NCI-H345 (cell line): ENCODE results near the gene SPRR2B.
"Not testable (repeated sequence)": the region's sequence is repeated elsewhere in the genome, so short reads cannot be mapped to it uniquely, and the experiment has no call there.

Experiments used
- DNase-seq: peaks from one replicate; lab custom pipeline; 2025; lab: John Stamatoyannopoulos, UW

The SPRR2B gene

DNA sequence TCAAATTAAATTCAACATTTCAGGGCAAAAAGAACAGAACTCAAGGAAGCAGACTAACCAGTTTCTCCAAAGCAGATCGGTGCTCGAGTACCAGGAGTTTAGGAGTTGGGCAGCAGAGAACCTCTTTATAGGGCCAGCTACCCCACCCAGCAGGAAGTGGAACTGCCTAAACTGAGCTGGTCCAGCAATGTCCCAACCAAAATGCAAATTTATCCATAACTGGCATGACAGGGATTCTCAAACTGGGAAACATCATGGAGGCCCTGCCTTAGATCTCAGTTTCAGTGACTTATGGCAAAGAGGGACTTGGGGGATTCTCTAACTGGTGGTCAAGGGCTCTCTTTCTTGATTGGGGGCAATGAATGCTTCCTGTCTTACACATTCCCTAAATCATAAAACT lies at the start of gene SPRR2B:
Gene SPRR2B (minus strand): TSS at position 101 of the 400 bp plus-strand sequence. CDS start 772 bp downstream, outside the sequence.
- DNase-seq = no peak

- DNase-seq = no peak
These were observed 49.5 kb upstream of the SPRR2B start for GRCh38 chr1:153120945-153121344.

- peak; percentile 40 for DNase-seq
These were observed 48.1 kb upstream of the SPRR2B start for GRCh38 chr1:153119491-153119971.

- DNase-seq = not testable (repeated sequence)
These were observed 43.9 kb upstream of the SPRR2B start for GRCh38 chr1:153115264-153115663.

DNA sequence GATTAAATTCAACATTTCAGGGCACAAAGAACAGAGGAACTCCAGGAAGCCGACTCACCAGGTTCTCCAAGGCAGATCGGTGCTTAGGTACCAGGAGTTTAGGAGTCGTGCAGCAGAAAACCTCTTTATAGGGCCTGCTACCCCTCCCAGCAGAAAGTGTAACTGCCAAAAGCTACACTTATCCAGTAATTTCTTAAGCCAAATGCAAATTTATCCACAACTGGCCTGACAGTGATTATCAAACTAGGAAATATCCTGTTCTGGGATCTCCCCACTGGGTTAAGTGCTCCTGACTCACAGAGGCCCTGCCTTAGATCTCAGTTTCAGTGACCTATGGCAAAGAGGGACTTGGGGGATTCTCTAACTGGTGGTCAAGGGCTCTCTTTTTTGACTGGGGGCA lies 42.0 kb upstream of the SPRR2B start, which contains the start of gene SPRR2F:
Gene SPRR2F (minus strand): TSS at position 101 of the 400 bp plus-strand sequence. CDS start 783 bp downstream, outside the sequence.
- DNase-seq = no peak

- not testable (repeated sequence) for DNase-seq
These were observed 41.0 kb upstream of the SPRR2B start for GRCh38 chr1:153112454-153112853.

GRCh38 chr1:153100245-153100644 lies 28.8 kb upstream of the SPRR2B start:
- DNase-seq = no peak

DNA sequence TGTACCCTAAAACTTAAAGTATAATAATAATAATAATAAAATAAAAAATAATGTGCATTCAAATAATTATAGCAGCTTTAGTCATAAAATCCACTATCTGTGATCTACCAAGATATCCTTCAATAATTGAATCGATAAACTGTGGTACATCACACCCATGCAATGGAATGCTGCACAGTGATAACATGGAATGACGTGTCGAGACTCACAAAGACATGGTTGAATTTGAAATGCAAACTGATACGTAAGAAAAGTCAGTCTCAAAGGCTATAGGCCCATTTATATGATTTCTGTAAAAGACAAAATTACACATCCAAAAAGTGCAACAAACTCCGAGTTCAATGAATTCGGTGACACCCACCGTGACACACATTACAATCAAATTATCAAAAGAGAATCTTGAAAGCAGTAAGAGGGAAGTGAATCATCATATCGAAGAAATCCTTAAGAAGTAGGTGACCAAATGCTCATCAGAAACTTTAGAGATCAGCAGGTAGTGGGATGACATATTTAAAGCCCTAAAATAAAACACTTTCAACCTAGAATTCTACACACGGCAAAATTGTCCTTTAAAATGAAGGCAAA lies 28.1 kb upstream of the SPRR2B start:
- DNase-seq = no peak

DNA sequence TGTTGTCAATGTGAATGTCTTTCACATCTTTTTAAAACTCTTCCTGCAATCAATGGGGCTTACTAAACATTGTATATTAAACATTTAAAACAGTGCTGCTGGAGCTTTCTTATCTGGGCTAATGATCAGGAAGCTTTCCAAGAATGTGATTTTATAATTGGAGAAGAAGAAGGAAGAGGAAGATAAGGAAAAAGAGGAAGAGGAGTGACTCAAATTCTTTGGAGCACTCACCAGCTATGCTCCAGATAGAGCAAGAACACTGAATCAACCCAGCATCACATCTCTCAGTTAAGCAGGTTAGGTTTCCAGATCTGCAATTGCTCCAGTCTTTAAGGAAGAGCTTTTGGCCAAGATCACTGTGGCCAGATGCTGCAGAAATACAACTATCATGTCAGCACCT lies 24.4 kb upstream of the SPRR2B start:
- no peak for DNase-seq

- DNase-seq = no peak
These were observed 23.0 kb upstream of the SPRR2B start, which contains the start of gene SPRR2E for GRCh38 chr1:153094426-153094825. Gene SPRR2E, minus strand, starts transcription at chr1:153094526. Its CDS starts 775 bp downstream, at chr1:153093751.

DNA sequence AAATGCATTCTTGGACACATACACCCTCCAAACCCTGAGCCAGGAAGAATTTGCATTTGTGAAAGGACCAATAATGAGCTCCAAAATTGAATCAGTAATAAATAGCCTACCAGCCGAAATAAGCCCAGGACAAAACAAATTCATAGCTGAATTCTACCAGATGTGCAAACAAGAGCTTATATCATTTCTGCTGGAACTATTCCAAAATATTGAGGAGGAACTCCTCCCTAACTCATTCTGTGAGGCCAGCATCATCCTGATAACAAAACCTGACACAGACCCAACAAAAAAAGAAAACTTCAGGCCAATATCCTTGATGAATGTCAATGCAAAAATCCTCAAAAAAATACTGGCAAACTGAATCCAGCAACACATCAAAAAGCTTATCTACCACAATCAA lies 16.2 kb upstream of the SPRR2B start:
- DNase-seq = no peak

DNA sequence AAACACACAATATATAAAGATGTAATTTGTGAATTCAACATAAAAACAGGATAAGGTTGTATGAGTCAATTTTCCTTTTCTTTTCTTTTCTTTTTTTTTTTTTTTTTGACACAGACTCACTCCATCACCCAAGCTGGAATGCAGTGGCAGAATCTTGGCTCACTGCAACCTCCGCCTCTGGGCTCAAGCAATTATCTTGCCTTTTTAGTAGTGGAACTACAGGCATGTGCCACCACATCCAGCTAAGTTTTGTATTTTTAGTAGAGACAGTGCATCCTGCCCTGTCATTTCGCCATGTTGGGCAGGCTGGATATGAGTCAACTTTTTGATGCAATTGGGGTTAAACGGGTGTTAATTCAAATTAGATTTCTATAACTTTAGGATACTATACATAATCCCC lies 10.3 kb upstream of the SPRR2B start:
- DNase-seq = no peak

GRCh38 chr1:153072806-153073726 lies 1.7 kb upstream of the SPRR2B start:
- no peak for DNase-seq

DNA sequence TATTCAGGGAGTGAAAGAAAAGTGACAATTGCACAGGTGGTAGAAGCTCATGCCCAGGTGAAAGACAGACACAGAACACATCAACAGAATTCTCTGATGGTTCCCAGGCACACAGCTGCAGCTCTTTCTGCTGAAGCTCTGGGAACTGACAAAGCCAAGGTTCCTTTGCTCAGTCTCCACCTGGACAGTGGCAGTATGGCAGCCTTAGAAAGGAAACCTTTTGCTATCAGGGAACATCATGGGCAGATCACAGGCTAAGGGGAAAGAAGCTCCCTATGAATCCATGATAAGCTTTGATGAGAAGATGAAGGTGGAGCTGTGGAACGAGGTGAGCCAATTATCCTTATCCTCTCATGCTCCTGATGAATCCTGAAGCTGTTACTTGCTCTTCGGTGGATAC lies 1.2 kb downstream of the SPRR2B start:
- DNase-seq = no peak

- DNase-seq = no peak
These were observed 12.3 kb downstream of the SPRR2B start for GRCh38 chr1:153058826-153059784.

GRCh38 chr1:153058154-153058553 lies 13.3 kb downstream of the SPRR2B start:
- no peak for DNase-seq

- no peak for DNase-seq
These were observed 14.0 kb downstream of the SPRR2B start, which contains the start of gene SPRR2A for GRCh38 chr1:153057375-153057774. Gene SPRR2A, minus strand, starts transcription at chr1:153057512. Its CDS starts 777 bp downstream, at chr1:153056735.

DNA sequence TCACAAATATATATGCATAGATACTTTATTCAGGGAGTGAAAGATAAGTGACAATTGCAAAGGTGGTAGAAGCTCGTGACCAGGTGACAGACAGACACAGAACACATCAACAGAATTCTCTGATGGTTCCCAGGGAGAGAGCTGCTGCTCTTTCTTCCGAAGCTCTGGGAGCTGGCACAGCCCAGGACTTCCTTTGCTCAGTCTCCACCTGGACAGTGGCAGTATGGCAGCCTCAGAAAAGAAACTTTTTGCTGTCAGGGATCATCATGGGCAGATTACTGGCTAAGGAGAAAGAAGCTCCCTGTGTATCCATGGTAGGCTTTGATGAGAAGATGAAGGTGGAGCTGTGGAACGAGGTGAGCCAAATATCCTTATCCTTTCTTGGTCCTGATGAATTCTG lies 15.3 kb downstream of the SPRR2B start:
- not testable (repeated sequence) for DNase-seq

DNA sequence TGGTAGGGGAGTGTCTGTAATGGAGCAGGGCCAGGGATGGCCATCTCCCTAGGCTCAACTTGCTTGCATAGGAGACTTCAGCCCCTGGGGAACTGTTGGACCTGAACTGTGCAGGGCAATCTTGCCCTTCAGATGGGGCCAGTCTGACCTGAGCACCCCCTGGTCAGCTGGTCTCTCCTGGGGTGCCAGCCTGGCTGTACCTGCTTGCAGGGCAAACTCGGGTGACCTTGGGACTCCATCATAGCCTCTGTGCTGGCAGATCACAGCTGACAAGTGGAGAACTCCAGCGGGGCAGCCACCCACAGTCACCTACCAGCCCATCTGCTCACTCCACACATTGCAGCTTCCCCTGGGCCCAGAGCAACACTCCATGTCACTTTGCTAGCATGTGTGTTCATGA lies 22.2 kb downstream of the SPRR2B start:
- no peak for DNase-seq

DNA sequence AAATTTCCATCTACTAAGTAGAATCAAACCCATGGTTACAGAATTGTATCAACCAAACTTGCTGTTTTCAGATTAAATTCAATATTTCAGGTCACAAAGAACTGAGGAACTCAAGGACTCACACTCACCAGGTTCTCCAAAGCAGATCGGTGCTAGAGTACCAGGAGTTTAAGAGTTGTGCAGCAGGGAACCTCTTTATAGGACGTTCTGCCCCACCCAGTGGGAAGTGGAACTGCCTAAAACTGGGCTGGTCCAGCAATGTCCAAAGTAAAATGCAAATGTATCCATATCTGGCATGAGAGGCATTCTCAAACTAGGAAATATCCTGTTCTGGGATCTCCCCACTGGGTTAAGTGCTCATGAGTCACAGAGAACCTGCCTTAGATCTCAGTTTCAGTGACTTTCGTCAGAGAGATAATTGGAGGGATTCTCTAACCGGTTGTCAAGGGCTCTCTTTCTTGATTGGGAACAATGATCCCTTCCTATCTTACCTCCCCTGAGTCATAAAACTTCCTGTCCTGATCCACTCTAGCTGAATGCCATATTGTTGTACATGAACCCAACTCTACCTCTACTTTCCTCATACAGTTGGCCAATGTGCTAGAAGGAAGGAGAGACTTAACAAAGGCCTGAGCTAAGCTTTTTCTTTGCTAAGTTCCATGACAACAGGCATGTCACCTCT lies 30.3 kb downstream of the SPRR2B start, which contains the start of gene SPRR2D:
Gene SPRR2D (minus strand): TSS at position 171 of the 682 bp plus-strand sequence. CDS start 774 bp downstream, outside the sequence.
- peak; percentile 16 for DNase-seq

GRCh38 chr1:153035211-153035610 lies 36.2 kb downstream of the SPRR2B start:
- DNase-seq = no peak
